ENCODE measurements around the gene NLRP1.

- TF ChIP-seq POLR2A (IDR thresholded peaks at IDR 0.05; ENCODE audit: low read length) (no peak), GATA1 (IDR thresholded peaks at IDR 0.05; ENCODE audit: low read depth, low read length) (no peak)
Observed at GRCh38 chr17:5544115-5544514, 40.2 kb downstream of the NLRP1 start.
